WTC11 (cell line): ENCODE measurements around the gene ITGA11.

Experiments used
- NR3C1 ChIP-seq: sonication (generic); formaldehyde crosslinking; conservative IDR thresholded peaks from 2 replicates; pipeline ENCODE4 v1.8.1; 2023; ENCODE audit warnings: low read depth, mild to moderate bottlenecking, missing genetic modification reagents
- SP1 ChIP-seq: sonication (generic); formaldehyde crosslinking; conservative IDR thresholded peaks from 2 replicates; pipeline ENCODE4 v1.8.1; 2022; ENCODE audit warnings: missing genetic modification reagents

GRCh38 chr15:68307131-68307928 lies 124.6 kb downstream of the ITGA11 start:
- TF ChIP-seq SP1 (CRISPR knock-in tag), result no peak
- TF ChIP-seq NR3C1, result no peak
